Astrocyte of the cerebellum (primary cell): ENCODE results near the gene PSMD9.
"Not testable (repeated sequence)": the region's sequence is repeated elsewhere in the genome, so short reads cannot be mapped to it uniquely, and the experiment has no call there.

ENCODE experiments used
- DNase-seq: peaks from one replicate; pipeline ENCODE4 v3.0.0-alpha.2; 2011; ENCODE audit warnings: low read depth
- H3K4me3 ChIP-seq: 2 replicates; pipeline ENCODE4 v1.5.1; 2011; ENCODE audit warnings: mild to moderate bottlenecking, low read depth, low read length, moderate library complexity
- in situ Hi-C: cut with HindIII; loops from 2 replicates; pipeline ENCODE4 v1.10.0; 2017; ENCODE audit warnings: low sequenced_read_pairs
- TF ChIP-seq, protein P1 (sequence below): IDR thresholded peaks from 2 replicates; pipeline ENCODE4 v1.5.1; 2012; ENCODE audit warnings: low read length, low read depth, moderate library complexity, mild to moderate bottlenecking; ENCODE audit errors: missing control alignments

Gene PSMD9

DNA sequence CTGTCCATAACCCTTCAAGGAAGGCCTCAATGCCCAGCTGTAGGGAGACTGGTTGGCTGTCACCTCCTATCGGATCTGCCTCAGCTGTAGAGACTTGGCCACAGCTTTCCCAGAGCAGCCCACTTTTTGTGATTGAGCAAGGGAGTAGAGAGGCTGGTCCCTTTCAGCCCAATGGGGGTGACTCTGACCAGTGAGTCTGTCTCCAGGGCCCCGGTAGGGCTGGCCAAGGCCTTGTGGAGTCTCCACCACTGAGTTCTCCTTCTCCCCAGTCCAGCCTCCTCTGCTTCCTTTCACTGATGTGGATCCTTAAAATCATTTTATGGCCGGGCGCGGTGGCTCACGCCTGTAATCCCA lies 15.4 kb upstream of the PSMD9 start:
- H3K4me3 ChIP-seq = no peak overlapping the region
- TF ChIP-seq, protein P1, sequence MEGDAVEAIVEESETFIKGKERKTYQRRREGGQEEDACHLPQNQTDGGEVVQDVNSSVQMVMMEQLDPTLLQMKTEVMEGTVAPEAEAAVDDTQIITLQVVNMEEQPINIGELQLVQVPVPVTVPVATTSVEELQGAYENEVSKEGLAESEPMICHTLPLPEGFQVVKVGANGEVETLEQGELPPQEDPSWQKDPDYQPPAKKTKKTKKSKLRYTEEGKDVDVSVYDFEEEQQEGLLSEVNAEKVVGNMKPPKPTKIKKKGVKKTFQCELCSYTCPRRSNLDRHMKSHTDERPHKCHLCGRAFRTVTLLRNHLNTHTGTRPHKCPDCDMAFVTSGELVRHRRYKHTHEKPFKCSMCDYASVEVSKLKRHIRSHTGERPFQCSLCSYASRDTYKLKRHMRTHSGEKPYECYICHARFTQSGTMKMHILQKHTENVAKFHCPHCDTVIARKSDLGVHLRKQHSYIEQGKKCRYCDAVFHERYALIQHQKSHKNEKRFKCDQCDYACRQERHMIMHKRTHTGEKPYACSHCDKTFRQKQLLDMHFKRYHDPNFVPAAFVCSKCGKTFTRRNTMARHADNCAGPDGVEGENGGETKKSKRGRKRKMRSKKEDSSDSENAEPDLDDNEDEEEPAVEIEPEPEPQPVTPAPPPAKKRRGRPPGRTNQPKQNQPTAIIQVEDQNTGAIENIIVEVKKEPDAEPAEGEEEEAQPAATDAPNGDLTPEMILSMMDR = no peak
- in situ Hi-C loops = no loop called here
- no peak for DNase-seq

DNA sequence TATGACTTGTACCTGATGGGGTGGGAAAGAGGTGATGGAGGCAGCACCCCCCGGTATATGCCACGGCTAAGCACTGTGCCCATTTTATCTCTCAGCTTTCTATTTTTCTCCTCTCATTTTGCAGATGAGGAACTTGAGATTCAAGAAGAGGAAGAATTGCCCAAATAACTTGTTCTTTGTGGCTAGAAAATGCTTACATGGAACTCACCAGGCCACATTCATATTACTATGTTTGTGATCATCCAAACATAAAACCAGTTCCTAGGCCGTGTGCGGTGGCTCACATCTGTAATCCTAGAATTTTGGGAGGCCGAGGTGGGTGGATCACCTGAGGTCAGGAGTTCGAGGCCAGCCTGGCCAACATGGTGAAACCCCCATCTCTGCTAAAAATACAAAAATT lies 14.5 kb upstream of the PSMD9 start:
- TF ChIP-seq, protein P1 = no peak
- in situ Hi-C loops = no loop called here
- no peak for DNase-seq
- H3K4me3 ChIP-seq = no peak overlapping the region

DNA sequence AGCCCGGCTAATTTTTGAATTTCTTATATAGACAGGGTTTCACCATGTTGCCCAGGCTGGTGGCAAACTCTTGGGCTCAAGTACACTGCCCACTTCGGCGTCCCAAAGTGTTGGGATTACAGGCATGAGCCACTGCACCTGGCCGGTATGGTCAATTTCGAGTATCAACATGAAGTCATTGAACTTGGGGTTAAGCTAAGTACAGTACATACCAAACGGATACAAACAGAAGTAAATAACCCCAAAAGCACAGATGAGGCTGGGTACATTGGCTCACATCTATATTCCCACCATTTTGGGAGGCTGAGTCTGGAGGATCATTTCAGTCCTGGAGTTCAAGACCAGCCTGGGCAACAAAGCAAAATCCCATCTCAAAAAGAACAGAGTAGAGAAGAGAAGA lies 13.0 kb upstream of the PSMD9 start:
- TF ChIP-seq, protein P1 = no peak
- DNase-seq = no peak
- in situ Hi-C loops = no loop called here
- no peak overlapping the region for H3K4me3 ChIP-seq

DNA sequence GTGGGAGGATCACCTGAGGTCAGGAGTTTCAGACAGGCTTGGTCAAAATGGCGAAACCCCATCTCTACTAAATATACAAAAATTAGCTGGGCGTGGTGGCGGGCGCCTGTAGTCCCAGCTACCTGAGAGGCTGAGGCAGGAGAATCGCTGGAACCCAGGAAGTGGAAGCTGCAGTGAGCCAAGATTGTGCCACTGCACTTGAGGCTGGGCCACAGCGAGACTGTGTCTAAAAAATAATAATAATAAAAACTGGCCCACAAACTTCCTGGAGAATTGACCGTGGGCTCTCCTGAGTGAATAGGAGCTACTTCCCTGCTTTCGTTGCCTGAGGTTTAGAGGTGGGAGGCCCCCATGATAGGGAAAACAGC lies 12.5 kb upstream of the PSMD9 start:
- in situ Hi-C loops, DNase-seq, H3K4me3 ChIP-seq: not testable (repeated sequence)

DNA sequence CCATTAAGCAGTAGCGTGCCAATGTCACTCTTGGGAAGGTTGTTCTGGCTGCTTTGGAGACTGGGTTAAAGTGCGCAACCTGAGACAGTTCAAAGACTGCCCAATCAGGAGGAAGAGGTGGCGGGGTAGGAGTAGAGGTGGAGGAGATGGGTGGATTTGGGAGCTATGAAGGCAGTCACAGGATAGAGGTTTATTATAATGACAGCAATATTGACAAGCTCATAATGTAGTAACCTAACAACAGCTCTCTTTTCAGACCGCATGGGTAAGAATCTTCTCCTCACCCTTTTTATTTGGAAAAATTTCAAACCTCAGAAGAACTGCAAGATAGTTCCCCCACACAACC lies 5.3 kb upstream of the PSMD9 start:
- in situ Hi-C loops = no loop called here
- no peak overlapping the region for H3K4me3 ChIP-seq
- TF ChIP-seq, protein P1 = no peak
- no peak for DNase-seq

DNA sequence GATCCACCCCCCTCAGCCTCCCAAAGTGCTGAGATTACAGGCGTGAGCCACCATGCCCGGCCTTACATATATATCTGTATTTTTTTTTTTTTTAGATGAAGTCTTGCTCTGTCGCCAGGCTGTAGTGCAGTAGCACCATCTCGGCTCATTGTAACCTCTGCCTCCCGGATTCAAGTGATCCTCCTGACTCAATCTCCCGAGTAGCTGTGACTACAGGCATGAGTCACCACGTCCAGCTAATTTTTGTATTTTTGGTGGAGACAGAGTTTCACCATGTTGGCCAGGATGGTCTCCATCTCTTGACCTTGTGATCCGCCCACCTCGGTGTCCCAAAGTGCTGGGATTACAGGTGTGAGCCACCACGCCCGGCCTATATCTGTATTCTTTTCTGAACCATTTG lies 3.5 kb upstream of the PSMD9 start:
- DNase-seq, H3K4me3 ChIP-seq, in situ Hi-C loops: not testable (repeated sequence)

DNA sequence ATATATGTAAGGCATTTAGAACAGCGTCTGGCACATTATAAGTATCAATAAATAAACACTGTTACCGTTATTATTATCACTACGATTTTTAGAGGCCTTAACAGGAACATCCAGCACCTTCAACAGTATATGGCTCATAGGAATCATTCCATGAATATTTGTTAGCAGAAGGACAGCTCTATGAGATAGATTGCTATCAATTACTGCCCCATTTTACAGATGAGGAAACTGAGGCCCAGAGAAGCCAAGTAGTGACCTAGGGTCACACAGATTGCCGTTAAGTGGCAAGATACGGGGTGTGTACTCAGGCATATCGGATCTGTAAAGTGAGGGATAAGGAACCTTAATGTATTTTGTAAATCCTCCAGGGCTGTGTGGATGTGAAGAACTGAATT lies 510 bp upstream of the PSMD9 start:
- in situ Hi-C loops = no loop called here
- TF ChIP-seq, protein P1 = no peak
- H3K4me3 ChIP-seq = peak overlapping the region; percentile 78
- DNase-seq = no peak

DNA sequence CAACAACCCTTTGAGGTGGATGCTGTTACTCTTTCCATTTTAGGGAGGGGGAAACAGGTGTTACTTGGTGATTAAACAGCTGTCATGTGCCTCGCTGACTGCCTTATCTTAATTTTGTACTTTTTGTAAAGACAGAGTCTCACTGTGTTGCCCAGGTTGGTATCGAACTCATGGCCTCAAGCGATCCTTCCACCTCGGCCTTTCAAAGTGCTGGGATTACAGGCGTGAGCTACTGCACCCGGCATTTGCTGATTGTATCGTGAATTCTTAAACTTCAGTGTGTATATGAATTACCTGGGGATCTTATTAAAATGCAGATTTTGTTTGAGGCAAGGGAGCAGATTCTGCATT lies 659 bp downstream of the PSMD9 start:
- in situ Hi-C loops = no loop called here
- DNase-seq = no peak
- H3K4me3 ChIP-seq = peak overlapping the region; percentile 78
- TF ChIP-seq, protein P1 = no peak

DNA sequence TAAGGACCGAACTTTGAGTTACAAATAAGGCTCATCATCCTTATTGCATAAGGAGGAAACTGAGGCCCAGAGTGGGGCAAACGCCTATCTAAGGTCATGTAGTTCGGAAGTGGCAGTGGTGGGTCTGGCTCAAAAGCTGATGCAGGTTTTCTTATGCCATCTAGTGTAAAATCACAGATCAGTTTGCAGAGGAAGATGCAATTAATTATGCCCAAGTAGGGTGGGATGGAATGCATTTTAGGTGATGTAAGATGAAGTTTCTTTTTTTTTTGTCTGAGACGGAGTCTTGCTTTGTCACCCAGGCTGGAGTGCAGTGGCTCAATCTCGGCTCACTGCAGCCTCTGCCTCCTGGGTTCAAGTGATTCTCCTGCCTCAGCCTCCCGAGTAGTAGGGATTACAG lies 1.1 kb downstream of the PSMD9 start:
- H3K4me3 ChIP-seq = peak overlapping the region; percentile 78
- in situ Hi-C loops, DNase-seq: not testable (repeated sequence)
